Erythroblast (primary cell): Measurements from ENCODE around the gene CXCL1.

ENCODE experiments used
- GATA1 ChIP-seq: IDR thresholded peaks from 2 replicates; pipeline ENCODE4 v1.6.1; 2011; ENCODE audit warnings: low read depth, mild to moderate bottlenecking, control low read depth, low read length, moderate library complexity
- POLR2A ChIP-seq: IDR thresholded peaks from 2 replicates; pipeline ENCODE4 v1.6.1; 2011; ENCODE audit warnings: mild to moderate bottlenecking, low read length

GRCh38 chr4:73871511-73872310, 2.5 kb downstream of the CXCL1 start:
- TF ChIP-seq POLR2A = no peak
- TF ChIP-seq GATA1 = no peak
